Measurements from ENCODE around the gene SPRED2. TPM values are rescaled to one million over a fixed set of nuclear protein-coding genes. Genes with fewer than 3 reads are reported as not detected.

SPRED2 gene
- total and polyA plus RNA-seq, 10 donors = 3.5 to 26.4 (median 13.8) TPM

DNA sequence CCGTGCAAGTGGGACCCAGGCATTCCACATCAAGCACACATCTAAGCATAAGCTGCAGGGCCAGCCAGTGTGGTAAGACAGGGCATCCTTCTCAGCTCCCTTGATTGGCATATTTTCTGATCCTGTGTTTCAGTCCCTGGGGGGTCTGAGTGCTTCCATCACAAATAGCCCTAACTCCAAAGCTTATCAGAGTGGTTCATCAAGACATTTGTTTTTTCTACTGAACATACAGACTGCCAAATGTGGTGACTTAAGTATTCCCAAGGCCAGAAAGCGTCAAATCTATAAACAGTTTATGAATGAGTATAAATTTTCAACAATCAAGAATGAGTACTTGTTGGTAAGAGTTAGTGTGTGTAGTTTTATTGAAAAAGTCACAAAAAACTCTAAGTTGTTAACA is 18.8 kb downstream of the SPRED2 start:
- Histone ChIP-seq H3K27me3 (replicated peaks in 1 of 7) (peaks cover 0 to 4% (median 0%) of the 10 kb centered on the region in 7 donors), H3K27ac (no peak overlapping the region), H3K36me3 (no peaks in the 10 kb centered on the region), H3K9me3 (no peaks in the 10 kb centered on the region), H3K4me3 (no peak overlapping the region), H3K4me1 (peaks cover 0 to 9% (median 0%) of the 10 kb centered on the region in 6 donors)
- DNase-seq = no peak
- 79 to 96% (median 88%) methylated on average over 2 of the region's 2 CpGs for WGBS, 5 donors
- no peak for TF ChIP-seq POLR2AphosphoS5 (IDR thresholded peaks at IDR 0.05)
- TF ChIP-seq POLR2A (IDR thresholded peaks at IDR 0.05) = no peak
- TF ChIP-seq CTCF (IDR thresholded peaks at IDR 0.05 in 8 of 11, conservative IDR thresholded peaks at IDR 0.05 in 3 of 11) = no peak
- intact Hi-C loops (cut with DNase I; ENCODE audit: low total_unique reads) = no loop called here

GRCh38 chr2:65413106-65413505 is 19.3 kb downstream of the SPRED2 start:
- Histone ChIP-seq H3K4me1 (peaks cover 0 to 9% (median 0%) of the 10 kb centered on the region in 6 donors), H3K4me3 (no peak overlapping the region), H3K27ac (no peak overlapping the region), H3K36me3 (no peaks in the 10 kb centered on the region), H3K9me3 (no peaks in the 10 kb centered on the region), H3K27me3 (replicated peaks in 1 of 7) (peaks cover 0 to 4% (median 0%) of the 10 kb centered on the region in 7 donors)
- WGBS, 5 donors = 43 to 81% (median 64%) methylated on average over 1 to 2 of the region's 2 CpGs
- intact Hi-C loops (cut with DNase I; ENCODE audit: low total_unique reads) = no loop called here
- TF ChIP-seq CTCF (IDR thresholded peaks at IDR 0.05 in 8 of 11, conservative IDR thresholded peaks at IDR 0.05 in 3 of 11) (no peak), POLR2AphosphoS5 (IDR thresholded peaks at IDR 0.05) (no peak), POLR2A (IDR thresholded peaks at IDR 0.05) (no peak)
- no peak for DNase-seq

DNA sequence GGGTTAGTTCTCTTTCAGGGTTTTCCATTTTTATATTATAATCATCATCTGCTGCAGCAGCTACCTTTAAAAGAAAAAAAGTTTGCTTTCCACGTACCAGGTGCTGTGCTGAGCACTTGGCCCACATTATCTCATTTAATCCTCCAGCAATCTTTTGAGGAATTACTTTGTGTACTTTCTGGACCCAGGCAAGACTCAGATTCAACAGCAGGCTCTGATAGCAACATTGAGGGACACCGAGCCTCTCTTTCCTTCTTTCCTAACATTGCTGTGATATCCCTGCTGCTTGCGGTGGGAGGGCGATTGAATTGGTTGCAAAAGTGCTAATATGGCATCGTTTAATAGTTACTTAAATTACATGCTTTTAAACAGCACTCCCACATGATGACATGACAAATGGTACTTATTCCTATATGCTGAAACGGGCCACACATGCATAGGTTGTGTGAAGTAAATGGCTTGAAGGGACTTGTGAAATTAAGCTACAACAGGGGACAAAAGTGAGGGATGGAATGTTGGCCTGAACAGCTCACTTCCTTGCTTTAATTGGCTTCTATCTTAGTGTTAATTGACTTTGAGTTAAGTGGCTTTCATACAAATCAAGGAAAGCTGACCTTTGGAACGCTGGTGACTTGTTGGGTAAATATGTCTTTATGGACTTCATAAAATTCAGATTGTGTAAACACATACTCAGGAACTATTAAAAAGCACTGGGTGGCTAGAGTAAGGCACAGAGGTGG is 21.2 kb downstream of the SPRED2 start:
- DNase-seq = no peak
- H3K4me3 ChIP-seq = no peak overlapping the region
- H3K9me3 ChIP-seq = no peaks in the 10 kb centered on the region
- WGBS, 5 donors = 80 to 90% (median 87%) methylated on average over 7 of the region's 7 CpGs
- H3K27ac ChIP-seq = no peak overlapping the region
- H3K36me3 ChIP-seq = no peaks in the 10 kb centered on the region
- peaks cover 0 to 16% (median 5%) of the 10 kb centered on the region in 6 donors for H3K4me1 ChIP-seq
- TF ChIP-seq POLR2AphosphoS5 (IDR thresholded peaks at IDR 0.05) (no peak), POLR2A (IDR thresholded peaks at IDR 0.05) (no peak), CTCF (IDR thresholded peaks at IDR 0.05 in 8 of 11, conservative IDR thresholded peaks at IDR 0.05 in 3 of 11) (no peak)
- intact Hi-C loops (cut with DNase I; ENCODE audit: low total_unique reads) = no loop called here
- H3K27me3 ChIP-seq (replicated peaks in 1 of 7) = no peaks in the 10 kb centered on the region

DNA sequence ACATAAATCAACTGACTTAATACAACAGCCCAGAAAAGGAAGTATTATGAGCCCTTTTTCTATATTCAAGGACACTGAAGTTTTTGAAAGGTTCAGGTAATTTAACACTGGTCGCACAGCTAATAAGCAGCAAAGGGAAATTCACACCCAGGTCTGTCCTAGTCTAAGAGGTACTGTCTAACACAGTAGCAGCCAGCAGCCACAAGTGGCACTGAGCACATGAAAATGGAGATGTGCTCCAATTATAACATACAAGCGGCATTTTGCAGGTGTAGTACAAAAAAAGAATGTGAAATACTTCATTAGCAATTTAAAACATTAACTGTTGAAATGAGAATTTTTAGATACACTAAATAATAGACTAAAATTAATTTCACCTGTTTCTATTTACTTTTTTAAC is 23.4 kb downstream of the SPRED2 start:
- intact Hi-C loops (cut with DNase I; ENCODE audit: low total_unique reads) = no loop called here
- H3K4me3 ChIP-seq = no peak overlapping the region
- no peak for DNase-seq
- peaks cover 0 to 21% (median 5%) of the 10 kb centered on the region in 6 donors for H3K4me1 ChIP-seq
- WGBS, 5 donors = 74 to 88% (median 85%) methylated on average over 2 of the region's 2 CpGs
- H3K27ac ChIP-seq = no peak overlapping the region
- H3K9me3 ChIP-seq = no peaks in the 10 kb centered on the region
- no peaks in the 10 kb centered on the region for H3K36me3 ChIP-seq
- TF ChIP-seq POLR2AphosphoS5 (IDR thresholded peaks at IDR 0.05) = no peak
- no peak for TF ChIP-seq CTCF (IDR thresholded peaks at IDR 0.05 in 8 of 11, conservative IDR thresholded peaks at IDR 0.05 in 3 of 11)
- no peak for TF ChIP-seq POLR2A (IDR thresholded peaks at IDR 0.05)
- no peaks in the 10 kb centered on the region for H3K27me3 ChIP-seq (replicated peaks in 1 of 7)

Measured in spleen (tissue), 11 donors.